Measurements from ENCODE around the gene TRABD2A.

Gene TRABD2A

GRCh38 chr2:84904151-84904550 is 23.3 kb upstream of the TRABD2A start:
- DNase-seq = no peak

GRCh38 chr2:84902526-84902925 is 21.6 kb upstream of the TRABD2A start:
- DNase-seq = no peak

- DNase-seq = no peak
Measured at GRCh38 chr2:84901593-84902120, 20.8 kb upstream of the TRABD2A start.

- DNase-seq = no peak
Measured at GRCh38 chr2:84900971-84901370, 20.1 kb upstream of the TRABD2A start.

- no peak for DNase-seq
Measured at GRCh38 chr2:84899304-84900204, 18.7 kb upstream of the TRABD2A start.

- no peak for DNase-seq
Measured at GRCh38 chr2:84897773-84898172, 16.9 kb upstream of the TRABD2A start.

- DNase-seq = no peak
Measured at GRCh38 chr2:84896567-84896966, 15.7 kb upstream of the TRABD2A start.

GRCh38 chr2:84894758-84895520 is 14.1 kb upstream of the TRABD2A start:
- no peak for DNase-seq

GRCh38 chr2:84894131-84894586 is 13.3 kb upstream of the TRABD2A start:
- DNase-seq = no peak

- DNase-seq = no peak
Measured at GRCh38 chr2:84891355-84892010, 10.6 kb upstream of the TRABD2A start.

GRCh38 chr2:84889332-84889731 is 8.4 kb upstream of the TRABD2A start:
- DNase-seq = no peak

GRCh38 chr2:84888401-84889276 is 7.8 kb upstream of the TRABD2A start:
- peak; percentile 11 for DNase-seq

- DNase-seq = no peak
Measured at GRCh38 chr2:84886791-84887190, 5.9 kb upstream of the TRABD2A start.

GRCh38 chr2:84885111-84885510 is 4.2 kb upstream of the TRABD2A start:
- no peak for DNase-seq

GRCh38 chr2:84884449-84884848 is 3.6 kb upstream of the TRABD2A start:
- DNase-seq = no peak

GRCh38 chr2:84882775-84883550 is 2.1 kb upstream of the TRABD2A start:
- DNase-seq = no peak

- no peak for DNase-seq
Measured at GRCh38 chr2:84882414-84882738, 1.5 kb upstream of the TRABD2A start.

GRCh38 chr2:84881581-84882413 is 913 bp upstream of the TRABD2A start:
- peak; percentile 69 for DNase-seq

GRCh38 chr2:84880395-84880644 is 564 bp downstream of the TRABD2A start:
- no peak for DNase-seq

GRCh38 chr2:84879584-84880394 is 1.1 kb downstream of the TRABD2A start:
- DNase-seq = no peak

Data from kidney glomerular epithelial cell (primary cell).